Measurements from ENCODE around the gene TTC12. TPM values are rescaled to one million over a fixed set of nuclear protein-coding genes. Genes with fewer than 3 reads are reported as not detected.

Gene TTC12
- total RNA-seq, 1 donor from 2014 or later = 6.3 TPM

DNA sequence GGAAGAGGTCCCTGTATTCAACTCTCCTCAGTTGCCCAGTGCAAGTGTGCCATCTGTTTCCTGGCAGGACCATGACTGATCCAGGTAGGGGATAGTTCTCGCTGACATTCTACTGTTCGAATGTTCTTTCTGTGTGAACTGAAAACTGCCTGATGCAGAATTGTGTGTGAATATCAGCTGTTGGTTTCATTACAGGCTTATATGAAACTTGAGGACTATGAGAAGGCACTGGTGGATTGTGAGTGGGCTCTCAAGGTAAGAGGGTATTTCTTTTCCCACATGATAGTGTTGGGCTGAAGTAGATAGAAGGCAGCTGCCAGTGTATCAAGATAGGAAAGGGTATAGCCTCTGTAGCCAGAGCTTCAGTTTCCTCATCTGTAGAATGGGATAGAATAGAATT, 15.3 kb downstream of the TTC12 start:
- no peak for DNase-seq (ENCODE audit: low read depth)

DNA sequence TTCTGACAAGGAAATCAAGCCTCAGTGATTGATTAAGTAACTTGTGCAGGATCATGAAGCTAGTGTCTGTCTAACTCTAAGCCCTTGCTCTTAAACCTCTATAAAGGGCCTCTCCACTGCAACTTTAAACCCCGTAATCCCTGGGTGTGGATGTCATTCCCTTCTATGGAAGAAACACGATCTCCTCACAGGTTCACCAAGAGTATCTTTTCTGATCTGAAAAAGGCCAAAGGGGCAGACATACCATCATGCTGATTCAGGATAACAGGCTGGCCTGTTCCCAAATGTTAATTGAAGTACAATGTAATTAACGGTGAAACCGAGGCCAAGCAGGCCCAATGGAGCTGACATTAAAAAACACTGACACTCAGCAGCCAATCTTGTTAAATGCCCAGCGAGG, 17.1 kb downstream of the TTC12 start:
- DNase-seq (ENCODE audit: low read depth) = no peak

DNA sequence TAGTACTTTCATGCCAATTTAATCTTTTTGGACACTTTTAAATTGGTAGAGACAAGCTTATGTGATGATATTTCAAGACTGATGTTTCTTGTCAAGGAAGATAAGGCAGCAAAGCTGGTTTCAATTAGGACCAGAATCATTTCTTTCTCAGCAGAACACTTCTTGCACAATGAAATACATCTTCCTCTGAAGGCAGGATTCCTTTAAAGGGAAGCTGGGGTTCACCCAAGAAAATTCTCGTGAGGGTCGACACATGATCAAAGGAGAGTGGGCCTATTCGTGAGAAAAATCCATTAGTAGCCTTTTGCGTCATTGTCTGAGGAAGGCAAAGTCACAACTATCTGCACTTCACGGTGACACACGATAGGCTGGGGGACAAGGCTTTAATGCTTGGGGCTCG, 17.6 kb downstream of the TTC12 start:
- no peak for DNase-seq (ENCODE audit: low read depth)

DNA sequence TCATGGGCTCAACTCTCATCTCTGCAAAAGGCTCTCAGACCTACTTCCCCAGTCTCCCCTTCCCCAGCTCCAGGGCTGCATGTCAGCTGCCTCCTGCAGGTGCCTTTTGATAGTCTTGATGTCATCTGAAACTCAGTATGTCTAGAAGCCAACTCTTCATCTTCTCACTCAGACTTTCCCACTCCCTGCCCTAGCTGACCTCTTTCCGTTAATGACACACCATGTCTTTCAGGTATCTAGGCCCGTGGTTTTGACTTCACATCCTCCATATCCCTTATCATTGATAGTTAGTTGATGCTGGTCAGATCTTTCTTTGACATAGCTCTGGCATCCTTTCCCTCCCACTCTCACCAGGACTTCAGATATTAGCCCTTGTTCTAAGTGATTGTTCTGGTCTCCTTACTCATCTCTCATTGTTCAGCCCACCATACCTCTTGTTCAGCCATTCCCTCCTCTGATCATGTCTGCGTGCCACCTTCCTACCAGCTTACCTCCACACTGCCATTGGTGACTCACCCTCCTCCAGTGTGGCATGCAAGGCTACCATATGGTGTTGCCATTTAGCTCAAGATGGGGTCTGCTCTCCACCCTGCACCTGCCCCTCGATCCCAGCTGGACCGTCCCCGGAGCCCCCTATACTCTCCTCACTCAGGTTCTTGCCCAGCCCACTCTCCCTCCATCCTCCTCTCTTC, 18.4 kb downstream of the TTC12 start:
- DNase-seq (ENCODE audit: low read depth) = no peak

DNA sequence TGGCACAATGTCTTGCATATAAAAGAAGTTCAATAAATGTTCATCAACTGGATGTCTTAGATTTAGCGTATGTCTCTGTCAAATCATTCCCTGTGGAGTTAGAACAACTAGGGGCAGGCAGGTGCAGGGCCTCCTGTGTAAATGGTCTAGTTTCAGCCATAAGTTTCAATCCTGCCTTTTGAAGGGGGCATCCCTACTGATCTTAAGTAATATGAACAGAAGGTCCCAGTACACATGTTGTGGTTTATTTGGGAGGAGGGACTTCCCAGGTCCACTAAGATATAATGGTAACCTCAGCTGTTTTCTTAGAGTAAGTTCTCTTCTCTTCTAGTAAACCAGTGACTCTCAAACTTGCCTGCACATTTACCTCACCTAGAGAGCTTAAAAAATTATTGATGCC, 19.8 kb downstream of the TTC12 start:
- no peak for DNase-seq (ENCODE audit: low read depth)

DNA sequence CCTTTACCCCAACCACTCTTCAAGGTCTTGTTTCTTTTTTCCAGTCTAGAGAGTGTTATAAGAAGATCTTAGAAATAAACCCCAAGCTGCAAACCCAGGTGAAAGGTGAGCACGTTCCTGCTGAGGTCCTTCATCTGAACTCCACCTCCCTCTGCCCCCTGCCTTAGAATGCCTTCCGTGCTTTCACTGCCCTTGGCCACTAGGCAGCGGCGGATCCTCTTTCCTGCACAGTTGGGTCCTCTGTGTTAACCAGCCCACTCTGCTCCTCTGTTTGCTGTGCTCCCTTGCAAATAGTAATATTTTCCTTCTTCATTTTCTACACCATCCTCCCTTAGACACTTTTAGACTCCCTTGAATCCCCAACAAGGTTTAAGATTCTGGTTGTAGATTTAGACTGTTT, 24.3 kb downstream of the TTC12 start:
- DNase-seq (ENCODE audit: low read depth) = no peak

DNA sequence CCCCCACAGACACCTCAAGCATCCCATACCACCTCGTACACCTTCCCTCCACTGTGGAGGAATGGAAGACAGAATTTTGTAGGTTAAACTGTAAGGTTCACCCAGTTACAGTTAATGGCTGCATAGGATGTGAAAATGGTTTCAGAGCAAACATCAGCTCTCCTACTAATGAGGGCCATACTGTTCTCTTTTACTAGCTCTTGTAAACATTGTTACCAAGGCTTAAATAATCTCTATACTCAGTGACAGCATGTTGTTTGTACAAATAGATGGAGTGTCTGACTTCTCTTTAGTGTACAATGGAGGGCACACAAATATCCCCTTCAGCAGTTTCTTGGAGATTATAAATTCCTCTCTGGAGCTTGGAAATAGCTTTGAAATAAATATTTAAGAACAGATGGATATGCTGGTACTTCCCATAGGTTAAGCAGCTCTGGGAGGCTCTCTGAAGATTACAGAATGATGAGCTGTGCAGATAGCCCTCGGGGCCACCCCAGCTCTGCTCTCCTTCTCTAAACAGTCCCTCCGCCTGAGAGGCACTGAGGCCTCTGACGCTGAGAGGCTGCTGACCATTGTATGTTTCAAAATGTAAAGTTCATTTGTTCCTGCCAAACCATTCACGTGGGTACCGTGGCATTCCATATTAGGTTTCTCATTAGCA, 25.7 kb downstream of the TTC12 start:
- DNase-seq (ENCODE audit: low read depth) = no peak

DNA sequence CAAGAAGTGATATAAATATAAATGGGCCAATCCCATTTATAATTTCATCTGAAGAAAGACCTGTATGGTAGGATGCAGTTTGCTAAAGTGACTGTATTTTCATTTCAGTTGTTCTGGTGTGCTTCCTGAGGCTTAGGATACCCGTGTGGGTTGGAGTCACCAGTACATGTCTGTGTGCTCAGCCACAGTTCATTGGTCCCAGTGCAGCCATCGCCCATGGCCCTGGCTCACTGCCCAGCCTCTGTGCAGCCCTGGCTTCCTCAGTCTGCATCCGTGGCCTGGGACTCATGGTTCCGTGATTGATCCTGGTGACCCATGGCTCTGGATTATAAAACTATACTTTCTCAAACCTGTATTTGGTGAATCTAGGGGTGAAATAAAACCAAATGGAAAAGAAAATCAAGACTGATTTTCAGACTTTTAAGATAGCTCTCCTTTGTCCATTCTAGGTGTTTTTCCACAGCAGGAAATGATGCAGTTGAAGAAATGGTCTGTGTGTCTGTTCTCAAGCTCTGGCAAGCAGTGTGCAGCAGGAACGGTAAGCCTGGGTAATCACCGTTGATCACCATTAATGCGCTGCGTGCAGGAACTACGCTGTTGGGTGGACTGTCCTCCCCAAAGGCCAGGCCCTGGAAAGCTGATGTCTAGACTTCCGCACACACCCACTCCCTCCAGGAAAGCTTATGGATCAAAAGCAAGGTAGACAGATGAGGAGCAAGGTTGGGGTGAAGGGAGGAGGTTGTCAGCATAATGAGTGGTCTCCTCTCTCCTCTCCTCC, 27.2 kb downstream of the TTC12 start:
- no peak for DNase-seq (ENCODE audit: low read depth)

DNA sequence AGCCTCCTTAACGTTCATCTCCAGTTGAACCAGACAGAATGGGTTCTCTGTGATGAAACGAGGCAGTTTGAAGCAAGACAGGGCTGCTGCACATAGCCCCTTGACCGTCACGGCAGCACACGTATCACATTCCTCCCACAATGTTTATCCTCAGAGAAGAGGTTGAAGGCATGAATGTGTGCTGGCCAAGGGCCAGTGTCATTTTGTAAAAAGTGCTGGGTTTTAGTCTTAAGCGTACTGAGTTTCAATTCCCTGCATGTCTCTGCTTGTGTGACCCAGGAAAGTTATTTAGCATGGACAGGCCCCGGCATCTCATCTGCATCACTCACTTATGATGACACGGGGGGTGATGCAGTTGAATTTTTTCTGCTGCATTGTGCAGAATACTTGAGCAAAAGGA, 31.6 kb downstream of the TTC12 start:
- no peak for DNase-seq (ENCODE audit: low read depth)

DNA sequence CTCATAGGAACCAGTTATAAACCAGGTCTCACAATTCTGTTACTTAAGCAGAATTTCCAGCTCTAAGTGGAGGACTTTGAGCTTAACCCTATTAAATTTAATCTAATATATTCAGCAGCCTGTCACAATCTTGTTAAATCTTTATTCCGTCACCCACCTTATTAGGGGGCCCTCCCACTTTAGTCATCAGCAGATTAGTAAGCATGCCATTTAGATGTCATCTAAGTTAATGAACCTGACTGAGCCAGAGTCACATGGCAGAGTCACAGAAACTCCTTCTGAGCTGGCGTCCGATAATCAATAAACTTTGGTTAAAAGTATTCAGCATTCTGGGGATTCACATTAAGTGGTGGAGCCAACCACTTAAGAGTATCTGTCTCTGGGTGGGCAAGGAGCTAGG, 35.1 kb downstream of the TTC12 start:
- DNase-seq (ENCODE audit: low read depth) = no peak

DNA sequence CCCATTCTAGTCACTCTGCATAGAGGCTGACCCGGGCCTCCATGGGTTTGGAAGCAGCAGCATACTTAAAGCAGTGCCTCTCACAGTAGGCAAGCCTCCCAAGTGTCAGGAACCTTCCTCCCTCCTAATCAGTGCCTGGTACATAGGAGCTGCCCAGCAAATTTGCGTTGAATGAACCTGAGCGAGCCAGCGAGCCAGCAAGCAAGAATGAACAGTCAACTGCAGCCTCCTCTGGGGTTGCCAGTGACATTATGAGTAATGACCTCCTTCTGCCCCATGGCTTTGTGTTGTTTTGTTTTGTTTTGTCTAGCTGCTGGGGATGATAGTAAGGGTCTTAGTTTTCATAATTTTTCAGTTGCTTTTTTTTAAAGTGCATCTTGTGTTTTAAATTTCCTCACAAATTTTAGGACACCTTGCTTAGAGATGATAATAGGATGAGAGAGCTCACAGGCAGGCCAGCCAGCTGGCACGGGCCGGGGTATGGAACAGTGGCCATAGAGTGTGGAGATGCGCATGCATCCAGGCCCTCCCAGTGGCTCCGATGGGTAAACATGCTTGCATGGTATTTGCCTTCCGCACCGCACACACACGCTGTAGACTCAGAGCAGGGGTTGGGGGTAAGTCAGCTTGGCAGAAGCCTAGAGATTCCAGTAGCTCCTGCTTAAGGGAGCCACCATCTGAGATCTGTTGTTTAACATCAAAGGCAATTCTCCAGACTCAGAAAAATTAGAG, 36.1 kb downstream of the TTC12 start:
- no peak for DNase-seq (ENCODE audit: low read depth)

DNA sequence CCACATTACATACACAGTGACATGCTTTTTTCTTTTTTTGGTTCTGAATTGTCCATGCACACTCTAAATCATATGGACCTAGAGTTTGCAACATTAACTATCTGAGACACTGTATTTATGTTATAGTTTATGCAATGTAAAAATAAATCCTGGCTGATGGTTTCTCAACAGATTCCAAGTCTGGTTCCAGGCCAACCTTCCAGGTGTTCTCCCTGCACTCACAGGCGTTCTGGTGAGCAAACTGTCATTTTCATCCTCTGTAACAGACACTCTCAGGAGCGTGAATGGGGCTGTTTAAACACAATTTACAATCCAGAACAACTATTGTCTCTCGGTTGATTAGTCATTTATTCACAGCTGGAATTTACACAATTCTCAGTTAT, 36.7 kb downstream of the TTC12 start:
- DNase-seq (ENCODE audit: low read depth) = no peak

DNA sequence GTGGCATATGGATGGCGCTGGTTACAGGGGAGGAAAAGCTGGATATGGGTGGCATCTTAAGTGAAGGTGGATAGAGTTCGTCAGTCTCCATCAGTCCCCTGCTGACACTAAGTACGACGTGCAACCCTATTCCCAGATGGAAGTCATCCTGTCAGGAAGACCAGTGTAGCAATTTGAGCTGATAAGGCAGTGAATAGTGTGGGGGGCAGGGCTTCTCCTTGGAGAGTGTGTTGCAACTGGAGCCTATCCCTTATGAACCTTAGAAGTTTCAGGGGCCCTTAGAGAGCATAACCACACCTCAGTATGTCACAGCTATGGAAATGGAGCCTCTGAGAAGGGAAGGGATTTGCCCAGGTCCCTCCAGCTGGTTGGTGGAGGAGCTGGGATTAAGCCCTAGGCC, 37.1 kb downstream of the TTC12 start:
- DNase-seq (ENCODE audit: low read depth) = no peak

DNA sequence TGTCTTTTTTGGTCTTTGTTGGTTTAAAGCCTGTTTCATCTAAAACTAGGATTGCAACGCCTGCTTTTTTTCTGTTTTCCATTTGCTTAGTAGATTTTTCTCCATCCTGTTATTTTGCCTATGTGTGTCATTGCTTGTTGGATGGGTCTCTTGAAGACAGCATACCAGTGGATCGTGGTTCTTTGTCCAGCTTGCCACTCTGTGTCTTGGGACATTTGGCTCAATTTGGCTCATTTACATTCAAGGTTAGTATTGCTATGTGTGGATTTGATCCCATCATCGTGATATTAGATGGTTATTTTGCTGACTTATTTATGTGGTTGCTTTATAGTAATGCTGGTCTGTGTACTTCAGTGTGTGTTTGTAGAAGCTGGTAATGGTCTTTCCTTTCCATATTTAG, 41.8 kb downstream of the TTC12 start:
- DNase-seq (ENCODE audit: low read depth) = no peak

DNA sequence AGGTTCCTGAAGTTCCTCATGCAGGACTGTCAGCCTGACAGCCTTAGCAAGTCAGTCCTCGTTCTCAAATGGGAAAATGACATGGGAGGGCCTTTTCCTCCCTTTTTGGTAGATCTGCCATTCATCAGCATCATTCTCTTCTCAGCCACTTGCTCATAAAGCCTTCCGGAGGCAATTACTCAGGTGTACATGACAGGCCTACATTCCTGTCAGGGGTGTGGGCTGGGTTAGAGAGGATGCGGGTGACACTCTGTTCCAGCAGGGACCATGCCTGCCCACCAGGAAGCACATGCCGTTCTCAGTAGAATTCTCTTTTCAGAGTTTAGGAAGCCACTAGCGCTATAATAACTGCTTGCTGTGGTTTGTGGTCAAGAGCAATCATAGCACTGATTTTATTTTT, 49.0 kb downstream of the TTC12 start:
- DNase-seq (ENCODE audit: low read depth) = peak; percentile 31

DNA sequence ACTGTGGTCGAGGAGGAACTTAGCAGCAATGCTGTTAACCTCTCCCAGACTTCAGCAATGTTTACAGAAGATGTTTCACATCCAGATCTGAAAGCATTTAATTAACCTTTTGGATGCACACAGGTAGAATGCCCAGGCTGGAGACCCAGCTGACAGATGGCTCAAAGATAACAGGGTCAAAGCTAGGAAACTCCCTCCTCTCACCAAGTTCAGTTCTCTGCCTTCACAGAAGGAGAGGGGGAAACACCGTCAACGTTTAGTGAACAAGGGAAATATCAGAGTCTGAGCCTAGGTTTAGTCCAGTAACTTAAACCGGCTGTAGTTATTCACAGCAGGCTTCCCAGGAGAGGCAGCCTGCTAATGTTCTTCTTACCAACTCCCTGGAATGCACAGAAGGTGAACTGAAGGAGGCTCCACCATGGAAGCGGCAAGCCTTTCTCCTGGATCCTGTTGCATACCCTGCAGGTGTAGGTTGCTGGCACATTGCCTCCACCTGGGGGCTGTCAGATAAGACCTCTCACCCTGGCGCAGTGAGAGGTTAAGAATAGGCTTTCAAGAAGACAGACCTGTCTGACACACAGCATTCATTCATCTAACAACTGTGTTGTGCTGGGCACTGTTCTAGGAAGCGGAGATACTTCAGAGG, 49.7 kb downstream of the TTC12 start:
- no peak for DNase-seq (ENCODE audit: low read depth)

DNA sequence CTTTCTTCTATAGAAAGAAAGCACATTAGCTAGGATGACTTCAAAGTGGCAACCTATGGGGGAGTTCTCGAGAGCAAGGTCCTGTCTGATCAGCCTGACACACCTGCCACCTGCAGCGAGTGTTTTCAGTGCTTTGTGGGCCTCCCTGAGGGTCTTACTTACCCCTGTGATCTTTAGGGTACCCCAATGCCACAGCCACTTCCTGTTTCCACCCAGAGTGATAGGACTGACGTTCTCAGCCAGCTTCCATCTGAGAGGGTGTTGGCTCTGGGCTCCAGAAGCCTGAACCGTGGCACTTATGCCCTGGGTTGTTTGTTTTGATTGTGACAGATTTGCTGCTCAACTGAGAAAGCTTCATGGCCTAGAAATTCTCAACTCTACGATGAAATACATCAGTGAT, 51.5 kb downstream of the TTC12 start:
- no peak for DNase-seq (ENCODE audit: low read depth)

DNA sequence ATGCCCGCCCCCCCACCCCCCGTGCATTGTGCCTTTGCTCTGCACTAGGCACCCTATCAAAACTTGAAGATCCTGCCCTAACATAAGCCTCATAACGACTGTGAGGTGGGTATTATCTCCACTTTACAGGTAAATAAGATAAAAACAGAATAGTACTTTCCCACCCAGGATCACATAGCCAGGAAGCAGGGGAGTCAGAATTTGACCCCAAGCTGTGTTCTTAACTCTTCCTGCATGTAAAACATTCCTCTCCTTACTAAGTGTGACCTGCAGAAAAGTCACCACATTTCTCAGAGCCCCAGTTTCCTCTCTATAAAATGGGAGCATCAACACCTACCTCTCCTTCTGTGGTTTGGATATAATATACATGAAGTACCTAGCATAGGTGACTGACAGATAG, 55.0 kb downstream of the TTC12 start:
- no peak for DNase-seq (ENCODE audit: low read depth)

DNA sequence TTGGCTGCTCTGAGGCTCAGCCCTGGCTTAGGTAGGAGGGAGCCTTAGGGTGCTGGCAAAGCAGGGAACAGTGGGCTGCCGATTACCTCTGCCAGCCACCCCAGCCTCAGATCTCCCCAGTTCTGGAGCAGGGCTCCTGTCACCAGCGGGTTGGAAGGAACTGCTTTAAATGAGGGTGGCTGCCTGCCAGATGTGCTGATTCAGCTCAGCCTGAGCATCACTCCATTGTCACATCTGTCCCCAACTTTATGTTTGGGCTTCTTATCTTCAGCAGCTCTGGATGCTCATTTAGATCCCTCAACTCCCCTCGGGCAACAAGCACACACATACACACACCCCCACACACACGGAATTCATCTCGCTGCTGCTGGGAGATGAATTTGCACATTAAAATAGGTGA, 56.3 kb downstream of the TTC12 start:
- no peak for DNase-seq (ENCODE audit: low read depth)

DNA sequence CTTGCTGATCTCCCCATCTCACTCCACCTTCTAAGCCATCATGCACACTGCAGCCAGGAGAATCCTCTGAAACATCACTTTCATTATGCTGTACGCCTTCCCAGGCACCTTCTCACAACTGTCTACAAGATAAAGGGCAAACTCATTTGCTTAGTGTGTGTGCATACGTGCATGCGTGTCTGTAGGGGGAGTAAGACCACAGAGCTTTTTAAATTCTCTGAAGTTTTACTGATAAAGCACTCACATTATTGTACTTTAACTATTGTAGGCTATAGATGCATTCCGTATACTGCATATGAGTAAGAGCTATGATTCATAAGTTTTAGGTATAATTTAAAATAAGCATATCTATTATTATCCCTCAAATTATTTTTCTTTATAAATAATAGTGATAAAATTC, 57.9 kb downstream of the TTC12 start:
- DNase-seq (ENCODE audit: low read depth) = no peak

DNA sequence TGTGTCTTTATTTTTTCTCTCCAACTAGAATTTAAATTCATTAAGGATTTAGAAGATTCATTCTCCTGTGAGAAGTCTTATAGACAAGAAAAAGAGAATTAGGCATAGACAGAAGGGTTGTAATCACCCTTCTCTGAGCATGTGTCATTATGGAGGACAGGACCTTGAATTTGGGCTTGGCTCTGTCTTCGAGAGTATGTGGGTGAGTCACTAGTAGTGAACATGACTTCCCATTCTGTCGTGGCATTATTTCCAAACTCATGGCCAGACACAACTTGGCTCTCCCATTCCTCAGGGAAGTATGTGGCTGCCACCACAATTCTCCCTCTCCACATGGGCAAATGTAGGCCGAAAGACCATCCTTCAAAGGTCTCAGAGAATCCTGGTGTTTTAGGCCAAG, 58.9 kb downstream of the TTC12 start:
- peak; percentile 63 for DNase-seq (ENCODE audit: low read depth)
